ENCODE measurements around the gene GAS2.
"Not testable (repeated sequence)": the region's sequence is repeated elsewhere in the genome, so short reads cannot be mapped to it uniquely, and the experiment has no call there.

Gene GAS2

GRCh38 chr11:22640862-22641261 is 25.5 kb upstream of the GAS2 start:
- H4K20me1 ChIP-seq (ENCODE audit: low read depth, low read length): no peaks in the 10 kb centered on the region
- TF ChIP-seq, protein P1, sequence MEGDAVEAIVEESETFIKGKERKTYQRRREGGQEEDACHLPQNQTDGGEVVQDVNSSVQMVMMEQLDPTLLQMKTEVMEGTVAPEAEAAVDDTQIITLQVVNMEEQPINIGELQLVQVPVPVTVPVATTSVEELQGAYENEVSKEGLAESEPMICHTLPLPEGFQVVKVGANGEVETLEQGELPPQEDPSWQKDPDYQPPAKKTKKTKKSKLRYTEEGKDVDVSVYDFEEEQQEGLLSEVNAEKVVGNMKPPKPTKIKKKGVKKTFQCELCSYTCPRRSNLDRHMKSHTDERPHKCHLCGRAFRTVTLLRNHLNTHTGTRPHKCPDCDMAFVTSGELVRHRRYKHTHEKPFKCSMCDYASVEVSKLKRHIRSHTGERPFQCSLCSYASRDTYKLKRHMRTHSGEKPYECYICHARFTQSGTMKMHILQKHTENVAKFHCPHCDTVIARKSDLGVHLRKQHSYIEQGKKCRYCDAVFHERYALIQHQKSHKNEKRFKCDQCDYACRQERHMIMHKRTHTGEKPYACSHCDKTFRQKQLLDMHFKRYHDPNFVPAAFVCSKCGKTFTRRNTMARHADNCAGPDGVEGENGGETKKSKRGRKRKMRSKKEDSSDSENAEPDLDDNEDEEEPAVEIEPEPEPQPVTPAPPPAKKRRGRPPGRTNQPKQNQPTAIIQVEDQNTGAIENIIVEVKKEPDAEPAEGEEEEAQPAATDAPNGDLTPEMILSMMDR (IDR thresholded peaks at IDR 0.05; ENCODE audit: insufficient read depth, low read length, poor library complexity, severe bottlenecking): no peak
- H3K4me3 ChIP-seq (ENCODE audit: insufficient read depth, low read length, poor library complexity, severe bottlenecking): no peak overlapping the region
- H2AFZ ChIP-seq (ENCODE audit: low read depth, low read length, severe bottlenecking): no peak overlapping the region
- no peak overlapping the region for H3K4me2 ChIP-seq (ENCODE audit: low read depth, low read length, poor library complexity, severe bottlenecking)
- no peaks in the 10 kb centered on the region for H3K36me3 ChIP-seq (ENCODE audit: low read length)
- no peaks in the 10 kb centered on the region for H3K79me2 ChIP-seq (ENCODE audit: insufficient read depth, low read length)
- no peak overlapping the region for H3K9ac ChIP-seq (ENCODE audit: low read length)
- H3K27ac ChIP-seq (ENCODE audit: low read depth, low read length): no peak overlapping the region
- H3F3A ChIP-seq (ENCODE audit: insufficient read depth): peaks cover 4% of the 10 kb centered on the region; the same call in 1 of the 2 replicates
- no peaks in the 10 kb centered on the region for H3K27me3 ChIP-seq (ENCODE audit: low read length)
- H3K9me3 ChIP-seq (ENCODE audit: insufficient read depth, low read length): no peaks in the 10 kb centered on the region
- H3K9me2 ChIP-seq (replicated peaks; ENCODE audit: insufficient read depth, low read length): no peaks in the 10 kb centered on the region

DNA sequence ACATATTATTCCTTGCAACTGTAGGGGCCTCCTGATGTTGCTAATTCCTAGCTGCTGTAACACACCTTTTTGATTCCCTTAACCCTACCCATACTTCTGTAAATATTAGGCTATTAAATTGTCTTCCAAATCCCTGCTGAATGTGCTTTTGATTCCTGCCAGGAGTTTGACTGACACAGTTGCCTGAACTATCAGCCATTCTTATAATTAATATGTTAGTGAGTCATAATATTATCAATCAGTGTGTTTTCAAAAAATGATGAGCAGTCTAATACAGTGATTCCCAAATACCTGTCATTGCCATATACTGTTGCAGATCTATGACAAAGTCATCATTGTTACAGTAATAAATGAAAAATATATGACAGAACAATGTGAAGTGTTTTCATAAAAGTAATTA is 24.9 kb upstream of the GAS2 start:
- Histone ChIP-seq H4K20me1 (ENCODE audit: low read depth, low read length) (no peaks in the 10 kb centered on the region), H3K9me3 (ENCODE audit: insufficient read depth, low read length) (no peaks in the 10 kb centered on the region), H3K9ac (ENCODE audit: low read length) (no peak overlapping the region), H3K79me2 (ENCODE audit: insufficient read depth, low read length) (no peaks in the 10 kb centered on the region), H3K27me3 (ENCODE audit: low read length) (no peaks in the 10 kb centered on the region), H3K27ac (ENCODE audit: low read depth, low read length) (no peak overlapping the region), H2AFZ (ENCODE audit: low read depth, low read length, severe bottlenecking) (no peak overlapping the region), H3F3A (ENCODE audit: insufficient read depth) (peaks cover 4% of the 10 kb centered on the region; the same call in 1 of the 2 replicates), H3K4me2 (ENCODE audit: low read depth, low read length, poor library complexity, severe bottlenecking) (no peak overlapping the region), H3K9me2 (replicated peaks; ENCODE audit: insufficient read depth, low read length) (no peaks in the 10 kb centered on the region), H3K36me3 (ENCODE audit: low read length) (no peaks in the 10 kb centered on the region), H3K4me3 (ENCODE audit: insufficient read depth, low read length, poor library complexity, severe bottlenecking) (no peak overlapping the region)
- TF ChIP-seq, protein P1 (IDR thresholded peaks at IDR 0.05; ENCODE audit: insufficient read depth, low read length, poor library complexity, severe bottlenecking): no peak
- no peak for TF ChIP-seq EZH2phosphoT487 (conservative IDR thresholded peaks at IDR 0.05; ENCODE audit: low read length)

DNA sequence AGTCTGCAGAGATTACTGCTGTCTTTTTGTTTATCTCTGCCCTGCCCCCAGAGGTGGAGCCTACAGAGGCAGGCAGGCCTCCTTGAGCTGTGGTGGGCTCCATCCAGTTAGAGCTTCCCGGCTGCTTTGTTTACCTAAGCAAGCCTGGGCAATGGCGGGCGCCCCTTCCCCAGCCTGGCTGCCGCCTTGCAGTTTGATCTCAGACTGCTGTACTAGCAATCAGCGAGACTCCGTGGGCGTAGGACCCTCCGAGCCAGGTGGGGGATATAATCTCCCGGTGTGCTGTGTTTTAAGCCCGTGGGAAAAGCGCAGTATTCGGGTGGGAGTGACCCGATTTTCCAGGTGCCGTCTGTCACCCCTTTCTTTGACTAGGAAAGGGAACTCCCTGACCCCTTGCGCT is 14.1 kb upstream of the GAS2 start:
- not testable (repeated sequence) for H3K9me2 ChIP-seq (replicated peaks; ENCODE audit: insufficient read depth, low read length); H2AFZ ChIP-seq (ENCODE audit: low read depth, low read length, severe bottlenecking); H3F3A ChIP-seq (ENCODE audit: insufficient read depth); H3K9me3 ChIP-seq (ENCODE audit: insufficient read depth, low read length); H3K9ac ChIP-seq (ENCODE audit: low read length); H4K20me1 ChIP-seq (ENCODE audit: low read depth, low read length); H3K36me3 ChIP-seq (ENCODE audit: low read length); H3K4me2 ChIP-seq (ENCODE audit: low read depth, low read length, poor library complexity, severe bottlenecking); H3K27ac ChIP-seq (ENCODE audit: low read depth, low read length); H3K79me2 ChIP-seq (ENCODE audit: insufficient read depth, low read length); H3K27me3 ChIP-seq (ENCODE audit: low read length); H3K4me3 ChIP-seq (ENCODE audit: insufficient read depth, low read length, poor library complexity, severe bottlenecking)

GRCh38 chr11:22656130-22656529 is 10.3 kb upstream of the GAS2 start:
- Histone ChIP-seq H3K27me3 (ENCODE audit: low read length) (no peaks in the 10 kb centered on the region), H3K9me2 (replicated peaks; ENCODE audit: insufficient read depth, low read length) (no peaks in the 10 kb centered on the region), H3K79me2 (ENCODE audit: insufficient read depth, low read length) (no peaks in the 10 kb centered on the region), H3K9me3 (ENCODE audit: insufficient read depth, low read length) (no peaks in the 10 kb centered on the region), H3K36me3 (ENCODE audit: low read length) (no peaks in the 10 kb centered on the region), H4K20me1 (ENCODE audit: low read depth, low read length) (no peaks in the 10 kb centered on the region), H3F3A (ENCODE audit: insufficient read depth) (no peaks in the 10 kb centered on the region), H3K9ac (ENCODE audit: low read length) (no peak overlapping the region), H3K4me3 (ENCODE audit: insufficient read depth, low read length, poor library complexity, severe bottlenecking) (no peak overlapping the region), H2AFZ (ENCODE audit: low read depth, low read length, severe bottlenecking) (no peak overlapping the region), H3K4me2 (ENCODE audit: low read depth, low read length, poor library complexity, severe bottlenecking) (no peak overlapping the region), H3K27ac (ENCODE audit: low read depth, low read length) (no peak overlapping the region)
- TF ChIP-seq, protein P1 (IDR thresholded peaks at IDR 0.05; ENCODE audit: insufficient read depth, low read length, poor library complexity, severe bottlenecking): no peak
- TF ChIP-seq EZH2phosphoT487 (conservative IDR thresholded peaks at IDR 0.05; ENCODE audit: low read length): no peak
